Measurements from ENCODE around the gene CHGA.

- no peak for TF ChIP-seq CTCF (IDR thresholded peaks at IDR 0.05)
- TF ChIP-seq POLR2AphosphoS5 (IDR thresholded peaks at IDR 0.05) = no peak
These were observed 31.9 kb upstream of the CHGA start for GRCh38 chr14:92890830-92891588.
